GM12872 (cell line): ENCODE results near the gene ECD.

Source experiments
- TF ChIP-seq, protein P1 (sequence below): IDR thresholded peaks from 3 replicates; pipeline ENCODE4 v1.5.1; 2011; ENCODE audit warnings: low read depth, mild to moderate bottlenecking, low read length, moderate library complexity; ENCODE audit not compliant: insufficient read depth

The ECD gene

GRCh38 chr10:73095481-73096021 is 72.3 kb downstream of the ECD start:
- TF ChIP-seq, protein P1, sequence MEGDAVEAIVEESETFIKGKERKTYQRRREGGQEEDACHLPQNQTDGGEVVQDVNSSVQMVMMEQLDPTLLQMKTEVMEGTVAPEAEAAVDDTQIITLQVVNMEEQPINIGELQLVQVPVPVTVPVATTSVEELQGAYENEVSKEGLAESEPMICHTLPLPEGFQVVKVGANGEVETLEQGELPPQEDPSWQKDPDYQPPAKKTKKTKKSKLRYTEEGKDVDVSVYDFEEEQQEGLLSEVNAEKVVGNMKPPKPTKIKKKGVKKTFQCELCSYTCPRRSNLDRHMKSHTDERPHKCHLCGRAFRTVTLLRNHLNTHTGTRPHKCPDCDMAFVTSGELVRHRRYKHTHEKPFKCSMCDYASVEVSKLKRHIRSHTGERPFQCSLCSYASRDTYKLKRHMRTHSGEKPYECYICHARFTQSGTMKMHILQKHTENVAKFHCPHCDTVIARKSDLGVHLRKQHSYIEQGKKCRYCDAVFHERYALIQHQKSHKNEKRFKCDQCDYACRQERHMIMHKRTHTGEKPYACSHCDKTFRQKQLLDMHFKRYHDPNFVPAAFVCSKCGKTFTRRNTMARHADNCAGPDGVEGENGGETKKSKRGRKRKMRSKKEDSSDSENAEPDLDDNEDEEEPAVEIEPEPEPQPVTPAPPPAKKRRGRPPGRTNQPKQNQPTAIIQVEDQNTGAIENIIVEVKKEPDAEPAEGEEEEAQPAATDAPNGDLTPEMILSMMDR, result no peak

- TF ChIP-seq, protein P1, result no peak
Observed at GRCh38 chr10:73094986-73095480, 72.8 kb downstream of the ECD start.

DNA sequence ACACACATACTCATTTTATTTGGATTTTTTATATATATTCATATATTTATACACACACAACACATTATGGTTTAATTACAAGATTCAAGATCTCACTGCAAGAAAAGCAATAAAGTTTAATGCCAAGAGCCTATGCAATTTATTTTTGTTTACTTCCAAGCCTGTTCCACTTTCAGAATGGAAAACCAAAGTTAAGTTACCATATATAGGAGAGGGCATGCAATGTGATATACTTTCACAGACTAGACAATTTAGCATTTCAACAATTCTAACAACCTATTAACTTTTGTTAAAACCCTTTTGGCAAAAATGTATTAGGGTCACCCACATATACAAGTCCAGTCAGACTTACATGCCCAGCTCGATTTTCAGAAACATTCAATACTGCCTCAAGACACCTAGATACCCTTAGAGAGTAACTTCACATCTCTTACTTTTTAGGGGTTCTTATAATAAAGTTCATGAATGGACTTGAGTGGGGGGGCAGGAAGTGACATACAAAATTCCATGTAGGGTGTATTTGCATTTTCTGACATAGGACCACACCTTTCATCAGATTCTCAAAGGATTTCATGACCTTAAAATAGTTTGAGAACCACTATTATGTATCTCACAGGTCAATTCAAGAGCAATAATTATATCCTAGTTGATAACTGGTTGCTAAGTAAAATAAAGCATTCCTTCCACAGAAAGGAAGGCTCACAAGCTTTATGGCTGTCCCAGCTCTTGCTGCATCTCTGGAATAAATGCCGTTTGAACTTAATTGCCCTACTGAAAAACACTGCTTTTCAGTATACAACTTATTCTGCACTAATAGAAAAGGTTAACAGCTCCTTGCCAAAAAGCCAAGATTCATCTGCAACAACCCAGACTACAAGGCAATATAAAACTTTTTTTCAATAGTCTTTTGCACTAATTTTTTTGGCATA is 73.6 kb downstream of the ECD start:
- TF ChIP-seq, protein P1, result no peak

- TF ChIP-seq, protein P1, result no peak
Observed at GRCh38 chr10:73092830-73093229, 75.0 kb downstream of the ECD start.

GRCh38 chr10:73088304-73088703 is 79.5 kb downstream of the ECD start:
- TF ChIP-seq, protein P1, result no peak

- TF ChIP-seq, protein P1, result no peak
Observed at GRCh38 chr10:73086816-73087215, 81.0 kb downstream of the ECD start.

- TF ChIP-seq, protein P1, result no peak
Observed at GRCh38 chr10:73084209-73084608, 83.6 kb downstream of the ECD start.
